Adrenal gland (tissue), 5 donors: Measurements from ENCODE around the gene SBF2.

Source experiments
- CTCF ChIP-seq, 6 experiments: fragments of 450-650 bp in 4 of 6; fragments of 200-600 bp in 2 of 6; sonication (generic) in 1 of 6; IDR thresholded peaks; 1 replicate in 5 of 6; 2 replicates in 1 of 6; pipeline versions ENCODE4 v1.5.1 to v1.8.0; 2016 to 2021; ENCODE audit warnings: antibody characterized with exemption in 6 of 6, mild to moderate bottlenecking in 2 of 6, moderate library complexity in 1 of 6
- POLR2A ChIP-seq, 2 donors: fragments of 450-650 bp; IDR thresholded peaks; one replicate each; pipeline ENCODE4 v1.6.1; 2017; ENCODE audit warnings: antibody characterized with exemption in 2 of 2, mild to moderate bottlenecking in 2 of 2, moderate library complexity in 1 of 2
- donor health status: DM: no; HTN: no; CAD: no.

- no peak for TF ChIP-seq CTCF (IDR thresholded peaks at IDR 0.05)
- TF ChIP-seq POLR2A (IDR thresholded peaks at IDR 0.05), result no peak
Observed at GRCh38 chr11:9740202-9740883, 553.7 kb downstream of the SBF2 start.
